Liver (tissue), 9 donors: ENCODE results near the gene KIAA1217. TPM values are rescaled to one million over a fixed set of nuclear protein-coding genes. Genes with fewer than 3 reads are reported as not detected.

Source experiments
- DNase-seq: peaks from one replicate; pipeline ENCODE4 v3.0.0-alpha.2; 2017; ENCODE audit warnings: low spot score
- H3K27ac ChIP-seq, 2 donors: one replicate each; pipeline ENCODE4 v1.7.0; 2013; ENCODE audit warnings: inconsistent platforms in 2 of 2, low read length in 2 of 2, control low read depth in 1 of 2, low read depth in 1 of 2, mild to moderate bottlenecking in 1 of 2
- H3K27me3 ChIP-seq, 4 donors: one replicate each; pipeline versions ENCODE4 v1.6.1 to v1.7.0; 2013; ENCODE audit warnings: low read length in 3 of 4, inconsistent platforms in 1 of 4, mild to moderate bottlenecking in 1 of 4, moderate library complexity in 1 of 4; ENCODE audit not compliant: control insufficient read depth in 4 of 4, insufficient read depth in 4 of 4
- H3K36me3 ChIP-seq, 4 donors: one replicate each; pipeline versions ENCODE4 v1.6.1 to v1.7.0; 2013; ENCODE audit warnings: low read length in 3 of 4, mild to moderate bottlenecking in 3 of 4, low read depth in 1 of 4, moderate library complexity in 1 of 4; ENCODE audit not compliant: control insufficient read depth in 4 of 4, insufficient read depth in 3 of 4
- H3K4me1 ChIP-seq, 4 donors: one replicate each; pipeline versions ENCODE4 v1.6.1 to v1.7.0; 2013; ENCODE audit warnings: low read length in 3 of 4, mild to moderate bottlenecking in 3 of 4, moderate library complexity in 1 of 4; ENCODE audit not compliant: control insufficient read depth in 4 of 4, insufficient read depth in 4 of 4
- H3K4me3 ChIP-seq, 3 donors: one replicate each; pipeline versions ENCODE4 v1.6.1 to v1.7.0; 2013; ENCODE audit warnings: low read length in 3 of 3, control low read depth in 1 of 3, low read depth in 1 of 3, mild to moderate bottlenecking in 1 of 3
- H3K9ac ChIP-seq, 2 donors: one replicate each; pipeline ENCODE4 v1.7.0; 2013; ENCODE audit warnings: low read length in 2 of 2, mild to moderate bottlenecking in 2 of 2, moderate library complexity in 2 of 2, control low read depth in 1 of 2, low read depth in 1 of 2
- H3K9me3 ChIP-seq, 4 donors: one replicate each; pipeline versions ENCODE4 v1.6.1 to v1.7.0; 2013; ENCODE audit warnings: low read length in 3 of 4; ENCODE audit not compliant: control insufficient read depth in 4 of 4
- ATF3 ChIP-seq: IDR thresholded peaks from 2 replicates; pipeline ENCODE4 v1.6.1; 2016; ENCODE audit warnings: antibody characterized with exemption
- CTCF ChIP-seq: fragments of 150-350 bp; IDR thresholded peaks from 2 replicates; pipeline ENCODE4 v1.5.1; 2017; ENCODE audit warnings: improper control_type of control experiment, low read depth, low read length; ENCODE audit not compliant: missing input control
- EGR1 ChIP-seq, 2 donors: IDR thresholded peaks; 2 replicates each; pipeline ENCODE4 v1.6.1; 2016 to 2018; ENCODE audit warnings: antibody characterized with exemption in 2 of 2, low read depth in 2 of 2
- FOXA1 ChIP-seq: IDR thresholded peaks from 2 replicates; pipeline ENCODE4 v1.6.1; 2016; ENCODE audit warnings: antibody characterized with exemption
- FOXA2 ChIP-seq: IDR thresholded peaks from 2 replicates; pipeline ENCODE4 v1.6.1; 2016; ENCODE audit warnings: antibody characterized with exemption
- GABPA ChIP-seq, 2 donors: IDR thresholded peaks in 1 of 2; conservative IDR thresholded peaks in 1 of 2; 2 replicates each; pipeline ENCODE4 v1.6.1; 2016; ENCODE audit warnings: antibody characterized with exemption in 2 of 2, mild to moderate bottlenecking in 1 of 2, moderate library complexity in 1 of 2
- HNF4A ChIP-seq, 2 donors: conservative IDR thresholded peaks; 2 replicates each; pipeline ENCODE4 v1.6.1; 2016; ENCODE audit warnings: antibody characterized with exemption in 2 of 2, mild to moderate bottlenecking in 2 of 2
- HNF4G ChIP-seq: IDR thresholded peaks from 2 replicates; pipeline ENCODE4 v1.6.1; 2016; ENCODE audit warnings: antibody characterized with exemption
- JUND ChIP-seq, 2 donors: IDR thresholded peaks; 2 replicates each; pipeline ENCODE4 v1.6.1; 2016; ENCODE audit warnings: antibody characterized with exemption in 2 of 2
- NR2F2 ChIP-seq: IDR thresholded peaks from 2 replicates; pipeline ENCODE4 v1.6.1; 2016; ENCODE audit warnings: antibody characterized with exemption
- RAD21 ChIP-seq, 2 donors: IDR thresholded peaks; 2 replicates each; pipeline ENCODE4 v1.6.1; 2016; ENCODE audit warnings: antibody characterized with exemption in 2 of 2, mild to moderate bottlenecking in 2 of 2
- RXRA ChIP-seq, 2 donors: IDR thresholded peaks; 2 replicates each; pipeline ENCODE4 v1.6.1; 2017 to 2018; ENCODE audit warnings: antibody characterized with exemption in 2 of 2, mild to moderate bottlenecking in 1 of 2
- SP1 ChIP-seq: IDR thresholded peaks from 2 replicates; pipeline ENCODE4 v1.6.1; 2018; ENCODE audit warnings: antibody characterized with exemption, mild to moderate bottlenecking
- TAF1 ChIP-seq: conservative IDR thresholded peaks from 2 replicates; pipeline ENCODE4 v1.6.1; 2016; ENCODE audit warnings: antibody characterized with exemption, mild to moderate bottlenecking
- YY1 ChIP-seq: IDR thresholded peaks from 2 replicates; pipeline ENCODE4 v1.6.1; 2016; ENCODE audit warnings: antibody characterized with exemption, mild to moderate bottlenecking
- ZBTB33 ChIP-seq: IDR thresholded peaks from 2 replicates; pipeline ENCODE4 v1.6.1; 2016; ENCODE audit warnings: antibody characterized with exemption
- WGBS: extraction: QIAGEN DNeasy Blood & Tissue Kit; methylation state at CpG from one replicate; pipeline ENCODE4 v1.1.7; 2013; 5-methylcytosine and 5-hydroxymethylcytosine counted together
- polyA plus RNA-seq, 2 donors: library from polyadenylated mRNA; stranded (reverse) in 1 of 2; unstranded in 1 of 2; fragments of 200-250 nt in 1 of 2; fragments of >200 nt in 1 of 2; fragmentation: Nextera tagmentation in 1 of 2; extraction: Ambion mirVana in 1 of 2; gene quantifications; one replicate each; pipeline versions ENCODE4 v1.2.1 to v1.2.3, GENCODE V29; 2013 to 2015
- total RNA-seq, 2 donors: library from RNA; depleted of rRNA; stranded (reverse); fragments of >200 nt; gene quantifications; one replicate each; pipeline ENCODE4 v1.2.3, GENCODE V29; 2014
- TF ChIP-seq, protein P1 (sequence below): IDR thresholded peaks from 2 replicates; pipeline ENCODE4 v1.6.1; 2016; ENCODE audit warnings: antibody characterized with exemption
- TF ChIP-seq, protein P2 (sequence below): IDR thresholded peaks from 2 replicates; pipeline ENCODE4 v1.6.1; 2016; ENCODE audit warnings: antibody characterized with exemption, mild to moderate bottlenecking
- donor health status: healthy.
- donor health status: healthy.
- donor health status: healthy.
- donor health status: healthy.
- donor health status: healthy.

The KIAA1217 gene
- total and polyA plus RNA-seq, 4 donors = 4.5 to 12.8 (median 6.8) TPM

DNA sequence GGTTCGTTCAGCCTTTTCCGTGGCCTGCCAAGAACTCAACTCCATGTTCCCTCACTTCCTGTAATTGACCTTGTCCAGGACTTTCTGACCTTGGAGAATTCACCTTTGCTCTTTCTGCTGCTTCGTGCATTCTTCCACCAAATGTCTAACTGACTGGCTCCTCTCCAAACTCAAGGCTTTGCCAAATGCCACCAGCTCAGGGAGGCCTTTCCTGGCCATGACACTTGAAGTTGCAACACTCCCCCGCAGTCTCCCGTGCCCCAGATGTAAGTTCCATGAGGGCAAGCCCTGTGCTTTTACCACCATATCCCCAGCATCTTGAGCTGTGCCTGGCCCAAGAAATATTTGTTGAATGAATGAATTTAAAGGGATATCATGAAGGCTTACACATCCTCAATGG lies 276.4 kb downstream of the KIAA1217 start:
- Histone ChIP-seq H3K36me3 (peaks cover 1 to 18% (median 10%) of the 10 kb centered on the region in 4 donors), H3K9ac (no peak overlapping the region), H3K9me3 (no peaks in the 10 kb centered on the region), H3K4me3 (no peak overlapping the region), H3K27me3 (no peaks in the 10 kb centered on the region), H3K27ac (no peak overlapping the region), H3K4me1 (peaks cover 0 to 13% (median 2%) of the 10 kb centered on the region in 4 donors)
- WGBS = 43% methylated on average over 5 of the region's 5 CpGs
- no peak for DNase-seq
- TF ChIP-seq, protein P1, sequence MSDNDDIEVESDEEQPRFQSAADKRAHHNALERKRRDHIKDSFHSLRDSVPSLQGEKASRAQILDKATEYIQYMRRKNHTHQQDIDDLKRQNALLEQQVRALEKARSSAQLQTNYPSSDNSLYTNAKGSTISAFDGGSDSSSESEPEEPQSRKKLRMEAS = no peak
- TF ChIP-seq FOXA1 (no peak), JUND (IDR thresholded peaks at IDR 0.05) (no peak), YY1 (no peak), CTCF (no peak), RAD21 (IDR thresholded peaks at IDR 0.05) (no peak), FOXA2 (no peak), HNF4A (conservative IDR thresholded peaks at IDR 0.05) (peak in 1 of 2 donors; percentile 44), ZBTB33 (no peak), NR2F2 (peak; percentile 71), GABPA (IDR thresholded peaks at IDR 0.05 in 1 of 2, conservative IDR thresholded peaks at IDR 0.05 in 1 of 2) (no peak), SP1 (no peak), HNF4G (no peak), ATF3 (no peak), TAF1 (no peak), RXRA (IDR thresholded peaks at IDR 0.05) (peak in 1 of 2 donors; percentile 29), EGR1 (IDR thresholded peaks at IDR 0.05; ENCODE audit: low read depth in 2 of 2) (no peak)
- TF ChIP-seq, protein P2, sequence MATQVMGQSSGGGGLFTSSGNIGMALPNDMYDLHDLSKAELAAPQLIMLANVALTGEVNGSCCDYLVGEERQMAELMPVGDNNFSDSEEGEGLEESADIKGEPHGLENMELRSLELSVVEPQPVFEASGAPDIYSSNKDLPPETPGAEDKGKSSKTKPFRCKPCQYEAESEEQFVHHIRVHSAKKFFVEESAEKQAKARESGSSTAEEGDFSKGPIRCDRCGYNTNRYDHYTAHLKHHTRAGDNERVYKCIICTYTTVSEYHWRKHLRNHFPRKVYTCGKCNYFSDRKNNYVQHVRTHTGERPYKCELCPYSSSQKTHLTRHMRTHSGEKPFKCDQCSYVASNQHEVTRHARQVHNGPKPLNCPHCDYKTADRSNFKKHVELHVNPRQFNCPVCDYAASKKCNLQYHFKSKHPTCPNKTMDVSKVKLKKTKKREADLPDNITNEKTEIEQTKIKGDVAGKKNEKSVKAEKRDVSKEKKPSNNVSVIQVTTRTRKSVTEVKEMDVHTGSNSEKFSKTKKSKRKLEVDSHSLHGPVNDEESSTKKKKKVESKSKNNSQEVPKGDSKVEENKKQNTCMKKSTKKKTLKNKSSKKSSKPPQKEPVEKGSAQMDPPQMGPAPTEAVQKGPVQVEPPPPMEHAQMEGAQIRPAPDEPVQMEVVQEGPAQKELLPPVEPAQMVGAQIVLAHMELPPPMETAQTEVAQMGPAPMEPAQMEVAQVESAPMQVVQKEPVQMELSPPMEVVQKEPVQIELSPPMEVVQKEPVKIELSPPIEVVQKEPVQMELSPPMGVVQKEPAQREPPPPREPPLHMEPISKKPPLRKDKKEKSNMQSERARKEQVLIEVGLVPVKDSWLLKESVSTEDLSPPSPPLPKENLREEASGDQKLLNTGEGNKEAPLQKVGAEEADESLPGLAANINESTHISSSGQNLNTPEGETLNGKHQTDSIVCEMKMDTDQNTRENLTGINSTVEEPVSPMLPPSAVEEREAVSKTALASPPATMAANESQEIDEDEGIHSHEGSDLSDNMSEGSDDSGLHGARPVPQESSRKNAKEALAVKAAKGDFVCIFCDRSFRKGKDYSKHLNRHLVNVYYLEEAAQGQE = no peak
